Endothelial cell (in vitro differentiated cells): Measurements from ENCODE around the gene COG7. TPM values are rescaled to one million over a fixed set of nuclear protein-coding genes. Genes with fewer than 3 reads are reported as not detected.
"Not testable (repeated sequence)": the region's sequence is repeated elsewhere in the genome, so short reads cannot be mapped to it uniquely, and the experiment has no call there.

Experiments used
- DNase-seq: peaks from one replicate; pipeline ENCODE4 v3.0.0; 2021; ENCODE audit warnings: low spot score
- H3K27ac Mint-ChIP-seq: one replicate; pipeline ENCODE4 v1.8.0; 2021; ENCODE audit warnings: mixed read lengths, inconsistent platforms; ENCODE audit not compliant: unreplicated experiment
- H3K27me3 Mint-ChIP-seq: one replicate; pipeline ENCODE4 v1.8.0; 2021; ENCODE audit warnings: mild to moderate bottlenecking, moderate library complexity, mixed read lengths, inconsistent platforms; ENCODE audit not compliant: unreplicated experiment
- H3K36me3 Mint-ChIP-seq: one replicate; pipeline ENCODE4 v1.8.0; 2021; ENCODE audit warnings: mild to moderate bottlenecking, low read depth, mixed read lengths, inconsistent platforms; ENCODE audit not compliant: unreplicated experiment
- H3K4me1 Mint-ChIP-seq: one replicate; pipeline ENCODE4 v1.8.0; 2021; ENCODE audit warnings: mild to moderate bottlenecking, mixed read lengths, inconsistent platforms; ENCODE audit not compliant: unreplicated experiment
- H3K4me3 Mint-ChIP-seq: one replicate; pipeline ENCODE4 v1.8.0; 2021; ENCODE audit warnings: mild to moderate bottlenecking, mixed read lengths, inconsistent platforms; ENCODE audit not compliant: unreplicated experiment
- H3K9me3 Mint-ChIP-seq: one replicate; pipeline ENCODE4 v1.8.0; 2021; ENCODE audit warnings: mixed read lengths, inconsistent platforms; ENCODE audit not compliant: unreplicated experiment
- CTCF ChIP-seq: fragments of 200-600 bp; sonication (generic); IDR thresholded peaks from one replicate; pipeline ENCODE4 v1.5.0; 2021; ENCODE audit warnings: antibody characterized with exemption; ENCODE audit not compliant: unreplicated experiment
- total RNA-seq: library from RNA; stranded (reverse); fragmentation: NEBNext Ultra II Directional; extraction: Animal tissue kit (Norgen Biotek cat#: 25700); gene quantifications from one replicate; pipeline ENCODE4 v1.2.1, GENCODE V29; 2021; ENCODE audit not compliant: unreplicated experiment

COG7 gene
- total RNA-seq, 1 donor from 2014 or later: 10.1 TPM

GRCh38 chr16:23406024-23406423, 47.0 kb downstream of the COG7 start:
- TF ChIP-seq CTCF: no peak
- Mint-ChIP-seq H3K9me3 (no peaks in the 10 kb centered on the region), H3K36me3 (peaks cover 22% of the 10 kb centered on the region), H3K27ac (no peak overlapping the region), H3K4me1 (no peaks in the 10 kb centered on the region), H3K27me3 (no peaks in the 10 kb centered on the region), H3K4me3 (no peak overlapping the region)
- DNase-seq: no peak

- DNase-seq: no peak
- TF ChIP-seq CTCF: no peak
- Mint-ChIP-seq H3K4me1 (peaks cover 11% of the 10 kb centered on the region), H3K27me3 (peaks cover 2% of the 10 kb centered on the region), H3K36me3 (peaks cover 15% of the 10 kb centered on the region), H3K4me3 (no peak overlapping the region), H3K9me3 (no peaks in the 10 kb centered on the region), H3K27ac (no peak overlapping the region)
These were observed 49.4 kb downstream of the COG7 start for GRCh38 chr16:23403547-23403946.

GRCh38 chr16:23402100-23402499, 50.9 kb downstream of the COG7 start:
- Mint-ChIP-seq H3K4me1 (peaks cover 11% of the 10 kb centered on the region), H3K9me3 (no peaks in the 10 kb centered on the region), H3K4me3 (no peak overlapping the region), H3K27ac (no peak overlapping the region), H3K27me3 (peaks cover 3% of the 10 kb centered on the region), H3K36me3 (peaks cover 17% of the 10 kb centered on the region)
- no peak for DNase-seq
- TF ChIP-seq CTCF: no peak

GRCh38 chr16:23401139-23401538, 51.9 kb downstream of the COG7 start:
- Mint-ChIP-seq H3K4me3 (no peak overlapping the region), H3K27ac (no peak overlapping the region), H3K36me3 (peaks cover 14% of the 10 kb centered on the region), H3K27me3 (peaks cover 3% of the 10 kb centered on the region), H3K9me3 (no peaks in the 10 kb centered on the region), H3K4me1 (peaks cover 11% of the 10 kb centered on the region)
- DNase-seq: no peak
- TF ChIP-seq CTCF: no peak

GRCh38 chr16:23400447-23400846, 52.5 kb downstream of the COG7 start:
- H3K4me3 Mint-ChIP-seq, DNase-seq, H3K27ac Mint-ChIP-seq, H3K27me3 Mint-ChIP-seq, H3K9me3 Mint-ChIP-seq: not testable (repeated sequence)
- peaks cover 14% of the 10 kb centered on the region for H3K36me3 Mint-ChIP-seq
- peaks cover 11% of the 10 kb centered on the region for H3K4me1 Mint-ChIP-seq
